Breast epithelium (tissue), 4 donors: ENCODE measurements around the gene CLIP2. TPM values are rescaled to one million over a fixed set of nuclear protein-coding genes. Genes with fewer than 3 reads are reported as not detected.

ENCODE experiments used
- DNase-seq, 2 donors: peaks; one replicate each; pipeline ENCODE4 v3.0.0-alpha.2; 2019; ENCODE audit warnings: low spot score in 2 of 2
- H3K27ac ChIP-seq, 2 donors: fragments of 200-600 bp; sonication (generic) in 1 of 2; one replicate each; pipeline ENCODE4 v1.5.1; 2016 to 2019; ENCODE audit warnings: mild to moderate bottlenecking in 1 of 2
- H3K27me3 ChIP-seq, 2 donors: fragments of 200-600 bp; sonication (generic) in 1 of 2; one replicate each; pipeline versions ENCODE4 v1.5.1 to v1.6.0; 2017 to 2019; ENCODE audit warnings: control low read depth in 1 of 2, mild to moderate bottlenecking in 1 of 2
- H3K36me3 ChIP-seq: fragments of 200-600 bp; one replicate; pipeline ENCODE4 v1.5.1; 2019
- H3K4me1 ChIP-seq, 2 donors: fragments of 200-600 bp; sonication (generic); one replicate each; pipeline ENCODE4 v1.5.1; 2016 to 2019; ENCODE audit warnings: control low read depth in 1 of 2
- H3K4me3 ChIP-seq, 3 donors: fragments of 200-600 bp; sonication (generic); 1 replicate in 2 of 3; 2 replicates in 1 of 3; pipeline ENCODE4 v1.5.1; 2016 to 2019; ENCODE audit warnings: mild to moderate bottlenecking in 3 of 3, moderate library complexity in 2 of 3
- H3K9me3 ChIP-seq, 2 donors: fragments of 200-600 bp; sonication (generic) in 1 of 2; one replicate each; pipeline ENCODE4 v1.5.1; 2016 to 2019; ENCODE audit warnings: control low read depth in 1 of 2
- CTCF ChIP-seq, 3 donors: fragments of 450-650 bp; IDR thresholded peaks; one replicate each; pipeline ENCODE4 v1.5.1; 2016 to 2017; ENCODE audit warnings: antibody characterized with exemption in 3 of 3, mild to moderate bottlenecking in 3 of 3, moderate library complexity in 3 of 3
- POLR2A ChIP-seq: fragments of 450-650 bp; IDR thresholded peaks from one replicate; pipeline ENCODE4 v1.6.1; 2016; ENCODE audit warnings: antibody characterized with exemption, mild to moderate bottlenecking, moderate library complexity
- POLR2AphosphoS5 ChIP-seq, 3 donors: sonication (generic); formaldehyde crosslinking; IDR thresholded peaks; one replicate each; pipeline ENCODE4 v1.6.1; 2017; ENCODE audit warnings: antibody characterized with exemption in 3 of 3
- intact Hi-C: fragments of 100-400 bp; cut with DNase I; formaldehyde crosslinking; loops from one replicate; pipeline ENCODE4 v1.15.1; 2023; ENCODE audit warnings: low total_unique reads
- total RNA-seq, 3 donors: library from RNA; depleted of rRNA; stranded (reverse); fragments of >200 nt; gene quantifications; one replicate each; pipeline ENCODE4 v1.1.0, GENCODE V29; 2016

CLIP2 gene
- total RNA-seq, 3 donors from 2014 or later, result 7.3 to 20.3 (median 13.0) TPM

- Histone ChIP-seq H3K36me3 (no peaks in the 10 kb centered on the region), H3K27me3 (no peaks in the 10 kb centered on the region), H3K9me3 (no peaks in the 10 kb centered on the region), H3K27ac (no peak overlapping the region), H3K4me1 (no peaks in the 10 kb centered on the region), H3K4me3 (no peak overlapping the region)
- TF ChIP-seq CTCF (IDR thresholded peaks at IDR 0.05) (no peak), POLR2A (no peak), POLR2AphosphoS5 (IDR thresholded peaks at IDR 0.05) (no peak)
- no peak for DNase-seq
- intact Hi-C loops, result no loop called here
Observed at GRCh38 chr7:74449144-74449543, 159.9 kb downstream of the CLIP2 start.

GRCh38 chr7:74449809-74450397, 160.7 kb downstream of the CLIP2 start:
- H3K36me3 ChIP-seq, result no peaks in the 10 kb centered on the region
- no peak for DNase-seq
- intact Hi-C loops, result no loop called here

GRCh38 chr7:74452748-74453321, 163.6 kb downstream of the CLIP2 start:
- no peak for TF ChIP-seq CTCF (IDR thresholded peaks at IDR 0.05)
- TF ChIP-seq POLR2A, result no peak
- no peak for TF ChIP-seq POLR2AphosphoS5 (IDR thresholded peaks at IDR 0.05)
- no peaks in the 10 kb centered on the region for H3K36me3 ChIP-seq
- no peaks in the 10 kb centered on the region for H3K27me3 ChIP-seq
- H3K4me3 ChIP-seq, result peak overlapping the region; percentile 77 to 95 (median 79)
- H3K4me1 ChIP-seq, result no peaks in the 10 kb centered on the region
- peak overlapping the region; percentile 90 to 93 for H3K27ac ChIP-seq
- DNase-seq, result peak in 1 of 2 donors; percentile 35
- intact Hi-C loops, result no loop called here
- H3K9me3 ChIP-seq, result no peaks in the 10 kb centered on the region

More at GRCh38 chr7:74449809-74450397, 160.7 kb downstream of the CLIP2 start:
- Histone ChIP-seq H3K27ac (no peak overlapping the region), H3K4me3 (no peak overlapping the region), H3K9me3 (no peaks in the 10 kb centered on the region), H3K27me3 (no peaks in the 10 kb centered on the region), H3K4me1 (no peaks in the 10 kb centered on the region)
- TF ChIP-seq CTCF (IDR thresholded peaks at IDR 0.05), result peak; percentile 55 to 82 (median 80)
- TF ChIP-seq POLR2A, result no peak
- TF ChIP-seq POLR2AphosphoS5 (IDR thresholded peaks at IDR 0.05), result no peak

- no peaks in the 10 kb centered on the region for H3K4me1 ChIP-seq
- peak; percentile 68 to 69 for DNase-seq
Observed at GRCh38 chr7:74453322-74454011, 164.3 kb downstream of the CLIP2 start, which contains the start of gene GTF2IRD1. Gene GTF2IRD1 (plus strand): TSS chr7:74453906. CDS start chr7:74508081, 54,175 bp downstream.

More at GRCh38 chr7:74453322-74454011, 164.3 kb downstream of the CLIP2 start, which contains the start of gene GTF2IRD1:
- no peaks in the 10 kb centered on the region for H3K27me3 ChIP-seq
- H3K27ac ChIP-seq, result peak within 1 kb of the TSS; percentile 90 to 93
- H3K4me3 ChIP-seq, result peak within 1 kb of the TSS; percentile 77 to 95 (median 79)
- no peak for TF ChIP-seq CTCF (IDR thresholded peaks at IDR 0.05)
- peak in 1 of 3 donors; percentile 9 for TF ChIP-seq POLR2AphosphoS5 (IDR thresholded peaks at IDR 0.05)
- TF ChIP-seq POLR2A, result no peak
- H3K9me3 ChIP-seq, result no peaks in the 10 kb centered on the region
- intact Hi-C loops, result no loop called here
- H3K36me3 ChIP-seq, result no peaks in the 10 kb centered on the region
